HEK293T (cell line): ENCODE measurements around the gene DST.

Experiments
- CTCF ChIA-PET: fragments of 350-600 bp; formaldehyde crosslinking; extraction: SDS; loops from one replicate; lab custom pipeline; 2021; ENCODE audit warnings: antibody characterized with exemption, inconsistent platforms; lab: Yijun Ruan, JAX
- POLR2A ChIA-PET: fragments of 350-600 bp; formaldehyde crosslinking; extraction: SDS; loops from one replicate; lab custom pipeline; 2020; ENCODE audit warnings: antibody characterized with exemption, inconsistent platforms; lab: Yijun Ruan, JAX
- DNase-seq: peaks from one replicate; pipeline ENCODE4 v3.0.0; 2012; ENCODE audit warnings: mixed read lengths; ENCODE audit errors: extremely low spot score
- ARNT ChIP-seq: fragments of 450-650 bp; IDR thresholded peaks from 2 replicates; pipeline ENCODE4 v1.6.1; 2017; ENCODE audit warnings: mild to moderate bottlenecking
- BHLHE40 ChIP-seq: fragments of 450-650 bp; IDR thresholded peaks from 2 replicates; pipeline ENCODE4 v1.6.1; 2016; ENCODE audit warnings: mild to moderate bottlenecking, moderate library complexity, borderline replicate concordance
- CTBP1 ChIP-seq: fragments of 450-650 bp; IDR thresholded peaks from 2 replicates; pipeline ENCODE4 v1.6.1; 2016; ENCODE audit warnings: borderline replicate concordance
- ELF4 ChIP-seq: fragments of 450-650 bp; IDR thresholded peaks from 2 replicates; pipeline ENCODE4 v1.6.1; 2017; ENCODE audit warnings: antibody characterized with exemption
- FOXA1 ChIP-seq: fragments of 450-650 bp; IDR thresholded peaks from 2 replicates; pipeline ENCODE4 v1.6.1; 2016; ENCODE audit warnings: mild to moderate bottlenecking
- FOXK2 ChIP-seq: fragments of 450-650 bp; IDR thresholded peaks from 2 replicates; pipeline ENCODE4 v1.6.1; 2016; ENCODE audit warnings: mild to moderate bottlenecking
- FOXM1 ChIP-seq: fragments of 450-650 bp; IDR thresholded peaks from 2 replicates; pipeline ENCODE4 v1.6.1; 2017; ENCODE audit warnings: mild to moderate bottlenecking, borderline replicate concordance
- HDGF ChIP-seq: fragments of 450-650 bp; IDR thresholded peaks from 2 replicates; pipeline ENCODE4 v1.6.1; 2017; ENCODE audit warnings: antibody characterized with exemption, borderline replicate concordance
- L3MBTL2 ChIP-seq: fragments of 450-650 bp; conservative IDR thresholded peaks from 2 replicates; pipeline ENCODE4 v1.6.1; 2016; ENCODE audit warnings: mild to moderate bottlenecking
- LEF1 ChIP-seq: fragments of 450-650 bp; IDR thresholded peaks from 2 replicates; pipeline ENCODE4 v1.6.1; 2017; ENCODE audit warnings: mild to moderate bottlenecking, borderline replicate concordance
- NFRKB ChIP-seq: fragments of 450-650 bp; IDR thresholded peaks from 2 replicates; pipeline ENCODE4 v1.6.1; 2016; ENCODE audit warnings: mild to moderate bottlenecking, moderate library complexity
- PKNOX1 ChIP-seq: fragments of 450-650 bp; IDR thresholded peaks from 2 replicates; pipeline ENCODE4 v1.6.1; 2016
- SP1 ChIP-seq: fragments of 450-650 bp; IDR thresholded peaks from 2 replicates; pipeline ENCODE4 v1.6.1; 2017
- SUZ12 ChIP-seq: fragments of 450-650 bp; IDR thresholded peaks from 2 replicates; pipeline ENCODE4 v1.6.1; 2016; ENCODE audit warnings: mild to moderate bottlenecking
- TARDBP ChIP-seq: fragments of 450-650 bp; IDR thresholded peaks from 2 replicates; pipeline ENCODE4 v1.6.1; 2016
- ZNF384 ChIP-seq: fragments of 450-650 bp; IDR thresholded peaks from 2 replicates; pipeline ENCODE4 v1.6.1; 2016

DST gene

GRCh38 chr6:56430629-56431600 is 211.8 kb downstream of the DST start:
- TF ChIP-seq NFRKB (no peak), FOXA1 (no peak), FOXM1 (no peak), CTBP1 (no peak), PKNOX1 (no peak), ELF4 (no peak), TARDBP (no peak), FOXK2 (no peak), SUZ12 (no peak), ARNT (no peak), SP1 (no peak), LEF1 (no peak), L3MBTL2 (no peak), BHLHE40 (no peak), ZNF384 (no peak), HDGF (no peak)
- POLR2A ChIA-PET, result no interaction called here
- CTCF ChIA-PET, result no interaction called here
- no peak for DNase-seq

- DNase-seq, result no peak
- POLR2A ChIA-PET, result no interaction called here
- TF ChIP-seq ARNT, result no peak
- no peak for TF ChIP-seq L3MBTL2
- TF ChIP-seq PKNOX1, result no peak
- TF ChIP-seq HDGF, result no peak
- no peak for TF ChIP-seq LEF1
- no peak for TF ChIP-seq FOXK2
- no peak for TF ChIP-seq NFRKB
- TF ChIP-seq FOXM1, result no peak
- no peak for TF ChIP-seq ELF4
- no peak for TF ChIP-seq BHLHE40
- TF ChIP-seq TARDBP, result no peak
- CTCF ChIA-PET, result no interaction called here
These were observed 218.1 kb downstream of the DST start for GRCh38 chr6:56424542-56425083.

GRCh38 chr6:56424064-56424463 is 218.6 kb downstream of the DST start:
- POLR2A ChIA-PET, result no interaction called here

GRCh38 chr6:56420296-56420695 is 222.4 kb downstream of the DST start:
- ChIA-PET POLR2A (no interaction called here), CTCF (no interaction called here)
- no peak for TF ChIP-seq SP1
- TF ChIP-seq ARNT, result no peak
- TF ChIP-seq FOXK2, result no peak
- TF ChIP-seq FOXM1, result no peak
- TF ChIP-seq ZNF384, result no peak
- DNase-seq, result no peak

More at GRCh38 chr6:56424064-56424463, 218.6 kb downstream of the DST start:
- no peak for TF ChIP-seq FOXK2
- no peak for TF ChIP-seq SP1
- no peak for TF ChIP-seq BHLHE40
- no peak for TF ChIP-seq TARDBP
- TF ChIP-seq SUZ12, result no peak
- CTCF ChIA-PET, result no interaction called here
- DNase-seq, result no peak

GRCh38 chr6:56419191-56419590 is 223.5 kb downstream of the DST start:
- POLR2A ChIA-PET, result no interaction called here
- no peak for DNase-seq
- CTCF ChIA-PET, result no interaction called here
- TF ChIP-seq BHLHE40, result no peak
- no peak for TF ChIP-seq LEF1
- TF ChIP-seq HDGF, result no peak
- no peak for TF ChIP-seq TARDBP
- no peak for TF ChIP-seq SUZ12
- no peak for TF ChIP-seq FOXK2
- no peak for TF ChIP-seq ZNF384
- TF ChIP-seq SP1, result no peak
- no peak for TF ChIP-seq NFRKB
- no peak for TF ChIP-seq PKNOX1
- TF ChIP-seq ELF4, result no peak
- no peak for TF ChIP-seq FOXA1

- TF ChIP-seq SP1 (no peak), PKNOX1 (no peak), NFRKB (no peak), ZNF384 (no peak), LEF1 (no peak), ARNT (no peak), FOXK2 (no peak), TARDBP (no peak), L3MBTL2 (no peak), SUZ12 (no peak)
- CTCF ChIA-PET, result interaction anchor here (1.6 kb wide), 1 partner anchor 103 kb away, joined by 4 read pairs; no protein-coding TSS in a partner anchor
- POLR2A ChIA-PET, result no interaction called here
These were observed 224.9 kb downstream of the DST start for GRCh38 chr6:56417823-56418222.

More at GRCh38 chr6:56417823-56418222, 224.9 kb downstream of the DST start:
- no peak for DNase-seq
